ENCODE results near the gene HGFAC. TPM values are rescaled to one million over a fixed set of nuclear protein-coding genes. Genes with fewer than 3 reads are reported as not detected.
A peak's percentile ranks its signal among the peaks of the same experiment; 100 is the strongest.

The HGFAC gene
- total and polyA plus RNA-seq, 2 of the 13 experiments (the other 11 are each of a cell fraction or from before 2014, with no cell fraction given), result 8.5 to 63.6 TPM

DNA sequence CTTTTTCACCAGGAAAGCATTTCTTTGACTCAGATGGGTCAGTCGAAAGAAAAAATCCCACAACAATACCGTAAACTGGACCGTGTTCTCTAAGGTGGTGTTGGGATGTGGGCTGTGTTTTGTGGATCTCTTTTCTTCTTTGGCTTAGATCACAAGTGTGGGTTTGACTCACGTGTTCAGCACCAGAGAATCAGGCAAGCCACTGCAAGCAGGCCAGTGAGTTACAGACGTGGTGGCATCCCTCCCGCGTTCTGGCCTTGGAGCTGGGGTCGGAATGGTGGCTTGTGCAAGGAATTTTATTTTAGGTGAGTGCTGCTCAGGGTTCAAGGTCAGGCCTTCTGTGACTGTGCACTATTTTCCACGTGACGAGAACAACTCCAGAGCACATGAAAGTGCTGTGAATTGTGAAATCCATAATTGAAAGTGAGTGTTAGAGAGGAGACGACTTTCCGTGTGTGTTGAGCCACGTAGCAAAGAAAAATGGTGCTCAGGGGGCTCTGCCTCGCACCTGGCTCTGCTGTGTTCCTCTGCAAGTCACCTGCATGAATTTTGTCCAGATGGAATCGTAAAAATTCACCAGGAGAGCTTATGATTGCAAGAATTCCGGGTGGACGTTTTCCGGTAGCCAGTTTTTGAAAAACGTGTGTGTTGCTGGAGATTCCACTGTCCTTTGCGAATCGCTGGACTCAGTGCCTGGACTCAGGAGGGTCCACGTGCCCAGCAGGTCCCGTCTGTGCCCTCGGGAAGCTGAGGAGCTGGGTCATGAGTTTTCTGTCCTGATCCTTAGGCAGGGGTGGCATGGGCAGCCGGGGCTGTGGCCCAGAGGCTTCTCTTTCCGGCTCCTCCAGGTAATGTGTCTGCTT, 33.6 kb upstream of the HGFAC start (continued):
- TF ChIP-seq, protein P1, sequence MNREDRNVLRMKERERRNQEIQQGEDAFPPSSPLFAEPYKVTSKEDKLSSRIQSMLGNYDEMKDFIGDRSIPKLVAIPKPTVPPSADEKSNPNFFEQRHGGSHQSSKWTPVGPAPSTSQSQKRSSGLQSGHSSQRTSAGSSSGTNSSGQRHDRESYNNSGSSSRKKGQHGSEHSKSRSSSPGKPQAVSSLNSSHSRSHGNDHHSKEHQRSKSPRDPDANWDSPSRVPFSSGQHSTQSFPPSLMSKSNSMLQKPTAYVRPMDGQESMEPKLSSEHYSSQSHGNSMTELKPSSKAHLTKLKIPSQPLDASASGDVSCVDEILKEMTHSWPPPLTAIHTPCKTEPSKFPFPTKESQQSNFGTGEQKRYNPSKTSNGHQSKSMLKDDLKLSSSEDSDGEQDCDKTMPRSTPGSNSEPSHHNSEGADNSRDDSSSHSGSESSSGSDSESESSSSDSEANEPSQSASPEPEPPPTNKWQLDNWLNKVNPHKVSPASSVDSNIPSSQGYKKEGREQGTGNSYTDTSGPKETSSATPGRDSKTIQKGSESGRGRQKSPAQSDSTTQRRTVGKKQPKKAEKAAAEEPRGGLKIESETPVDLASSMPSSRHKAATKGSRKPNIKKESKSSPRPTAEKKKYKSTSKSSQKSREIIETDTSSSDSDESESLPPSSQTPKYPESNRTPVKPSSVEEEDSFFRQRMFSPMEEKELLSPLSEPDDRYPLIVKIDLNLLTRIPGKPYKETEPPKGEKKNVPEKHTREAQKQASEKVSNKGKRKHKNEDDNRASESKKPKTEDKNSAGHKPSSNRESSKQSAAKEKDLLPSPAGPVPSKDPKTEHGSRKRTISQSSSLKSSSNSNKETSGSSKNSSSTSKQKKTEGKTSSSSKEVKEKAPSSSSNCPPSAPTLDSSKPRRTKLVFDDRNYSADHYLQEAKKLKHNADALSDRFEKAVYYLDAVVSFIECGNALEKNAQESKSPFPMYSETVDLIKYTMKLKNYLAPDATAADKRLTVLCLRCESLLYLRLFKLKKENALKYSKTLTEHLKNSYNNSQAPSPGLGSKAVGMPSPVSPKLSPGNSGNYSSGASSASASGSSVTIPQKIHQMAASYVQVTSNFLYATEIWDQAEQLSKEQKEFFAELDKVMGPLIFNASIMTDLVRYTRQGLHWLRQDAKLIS (CRISPR knock-in tag; IDR thresholded peaks at IDR 0.05), result no peak; the same call in 1 of the 2 replicates
- TF ChIP-seq ZNF253 (CRISPR knock-in tag; IDR thresholded peaks at IDR 0.05; ENCODE audit: borderline replicate concordance), result no peak
- TF ChIP-seq FOXK1 (CRISPR knock-in tag; IDR thresholded peaks at IDR 0.05; ENCODE audit: borderline replicate concordance, low read depth), result peak; percentile 58; the same call in 1 of the 2 replicates
- TF ChIP-seq, protein P2, sequence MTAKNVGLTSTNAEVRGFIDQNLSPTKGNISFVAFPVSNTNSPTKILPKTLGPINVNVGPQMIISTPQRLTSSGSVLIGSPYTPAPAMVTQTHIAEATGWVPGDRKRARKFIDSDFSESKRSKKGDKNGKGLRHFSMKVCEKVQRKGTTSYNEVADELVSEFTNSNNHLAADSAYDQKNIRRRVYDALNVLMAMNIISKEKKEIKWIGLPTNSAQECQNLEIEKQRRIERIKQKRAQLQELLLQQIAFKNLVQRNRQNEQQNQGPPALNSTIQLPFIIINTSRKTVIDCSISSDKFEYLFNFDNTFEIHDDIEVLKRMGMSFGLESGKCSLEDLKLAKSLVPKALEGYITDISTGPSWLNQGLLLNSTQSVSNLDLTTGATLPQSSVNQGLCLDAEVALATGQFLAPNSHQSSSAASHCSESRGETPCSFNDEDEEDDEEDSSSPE (CRISPR knock-in tag; IDR thresholded peaks at IDR 0.05), result peak; percentile 67
- TF ChIP-seq ZMAT3 (CRISPR knock-in tag; conservative IDR thresholded peaks at IDR 0.05), result peak; percentile 36; the same call in 1 of the 2 replicates
- TF ChIP-seq, protein P3, sequence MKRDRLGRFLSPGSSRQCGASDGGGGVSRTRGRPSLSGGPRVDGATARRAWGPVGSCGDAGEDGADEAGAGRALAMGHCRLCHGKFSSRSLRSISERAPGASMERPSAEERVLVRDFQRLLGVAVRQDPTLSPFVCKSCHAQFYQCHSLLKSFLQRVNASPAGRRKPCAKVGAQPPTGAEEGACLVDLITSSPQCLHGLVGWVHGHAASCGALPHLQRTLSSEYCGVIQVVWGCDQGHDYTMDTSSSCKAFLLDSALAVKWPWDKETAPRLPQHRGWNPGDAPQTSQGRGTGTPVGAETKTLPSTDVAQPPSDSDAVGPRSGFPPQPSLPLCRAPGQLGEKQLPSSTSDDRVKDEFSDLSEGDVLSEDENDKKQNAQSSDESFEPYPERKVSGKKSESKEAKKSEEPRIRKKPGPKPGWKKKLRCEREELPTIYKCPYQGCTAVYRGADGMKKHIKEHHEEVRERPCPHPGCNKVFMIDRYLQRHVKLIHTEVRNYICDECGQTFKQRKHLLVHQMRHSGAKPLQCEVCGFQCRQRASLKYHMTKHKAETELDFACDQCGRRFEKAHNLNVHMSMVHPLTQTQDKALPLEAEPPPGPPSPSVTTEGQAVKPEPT (CRISPR knock-in tag; IDR thresholded peaks at IDR 0.05; ENCODE audit: low read depth), result no peak
- TF ChIP-seq, protein P4, sequence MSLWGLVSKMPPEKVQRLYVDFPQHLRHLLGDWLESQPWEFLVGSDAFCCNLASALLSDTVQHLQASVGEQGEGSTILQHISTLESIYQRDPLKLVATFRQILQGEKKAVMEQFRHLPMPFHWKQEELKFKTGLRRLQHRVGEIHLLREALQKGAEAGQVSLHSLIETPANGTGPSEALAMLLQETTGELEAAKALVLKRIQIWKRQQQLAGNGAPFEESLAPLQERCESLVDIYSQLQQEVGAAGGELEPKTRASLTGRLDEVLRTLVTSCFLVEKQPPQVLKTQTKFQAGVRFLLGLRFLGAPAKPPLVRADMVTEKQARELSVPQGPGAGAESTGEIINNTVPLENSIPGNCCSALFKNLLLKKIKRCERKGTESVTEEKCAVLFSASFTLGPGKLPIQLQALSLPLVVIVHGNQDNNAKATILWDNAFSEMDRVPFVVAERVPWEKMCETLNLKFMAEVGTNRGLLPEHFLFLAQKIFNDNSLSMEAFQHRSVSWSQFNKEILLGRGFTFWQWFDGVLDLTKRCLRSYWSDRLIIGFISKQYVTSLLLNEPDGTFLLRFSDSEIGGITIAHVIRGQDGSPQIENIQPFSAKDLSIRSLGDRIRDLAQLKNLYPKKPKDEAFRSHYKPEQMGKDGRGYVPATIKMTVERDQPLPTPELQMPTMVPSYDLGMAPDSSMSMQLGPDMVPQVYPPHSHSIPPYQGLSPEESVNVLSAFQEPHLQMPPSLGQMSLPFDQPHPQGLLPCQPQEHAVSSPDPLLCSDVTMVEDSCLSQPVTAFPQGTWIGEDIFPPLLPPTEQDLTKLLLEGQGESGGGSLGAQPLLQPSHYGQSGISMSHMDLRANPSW (CRISPR knock-in tag; IDR thresholded peaks at IDR 0.05; ENCODE audit: borderline replicate concordance), result no peak
- TF ChIP-seq ZNF205 (CRISPR knock-in tag; IDR thresholded peaks at IDR 0.05), result 0 out of 2 replicates have a peak, but pooled peaks have one; percentile 23
- TF ChIP-seq ZKSCAN8 (CRISPR knock-in tag; IDR thresholded peaks at IDR 0.05; ENCODE audit: borderline replicate concordance), result no peak
- TF ChIP-seq SMC3 (IDR thresholded peaks at IDR 0.05; ENCODE audit: low read length), result no peak
- no peak for TF ChIP-seq SRSF9 (IDR thresholded peaks at IDR 0.05; ENCODE audit: borderline replicate concordance, insufficient read depth, low read depth, low read length, poor library complexity, severe bottlenecking)
- peak in 1 of 2 experiments; percentile 73; a peak in 1 of 4 replicates for TF ChIP-seq KLF16 (CRISPR knock-in tag; IDR thresholded peaks at IDR 0.05)
- TF ChIP-seq, protein P5, sequence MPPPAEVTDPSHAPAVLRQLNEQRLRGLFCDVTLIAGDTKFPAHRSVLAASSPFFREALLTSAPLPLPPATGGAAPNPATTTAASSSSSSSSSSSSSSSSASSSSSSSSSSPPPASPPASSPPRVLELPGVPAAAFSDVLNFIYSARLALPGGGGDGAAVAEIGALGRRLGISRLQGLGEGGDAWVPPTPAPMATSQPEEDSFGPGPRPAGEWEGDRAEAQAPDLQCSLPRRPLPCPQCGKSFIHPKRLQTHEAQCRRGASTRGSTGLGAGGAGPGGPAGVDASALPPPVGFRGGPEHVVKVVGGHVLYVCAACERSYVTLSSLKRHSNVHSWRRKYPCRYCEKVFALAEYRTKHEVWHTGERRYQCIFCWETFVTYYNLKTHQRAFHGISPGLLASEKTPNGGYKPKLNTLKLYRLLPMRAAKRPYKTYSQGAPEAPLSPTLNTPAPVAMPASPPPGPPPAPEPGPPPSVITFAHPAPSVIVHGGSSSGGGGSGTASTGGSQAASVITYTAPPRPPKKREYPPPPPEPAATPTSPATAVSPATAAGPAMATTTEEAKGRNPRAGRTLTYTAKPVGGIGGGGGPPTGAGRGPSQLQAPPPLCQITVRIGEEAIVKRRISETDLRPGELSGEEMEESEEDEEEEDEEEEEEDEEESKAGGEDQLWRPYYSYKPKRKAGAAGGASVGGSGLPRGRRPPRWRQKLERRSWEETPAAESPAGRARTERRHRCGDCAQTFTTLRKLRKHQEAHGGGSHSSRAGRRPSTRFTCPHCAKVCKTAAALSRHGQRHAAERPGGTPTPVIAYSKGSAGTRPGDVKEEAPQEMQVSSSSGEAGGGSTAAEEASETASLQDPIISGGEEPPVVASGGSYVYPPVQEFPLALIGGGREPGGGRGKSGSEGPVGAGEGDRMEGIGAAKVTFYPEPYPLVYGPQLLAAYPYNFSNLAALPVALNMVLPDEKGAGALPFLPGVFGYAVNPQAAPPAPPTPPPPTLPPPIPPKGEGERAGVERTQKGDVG (CRISPR knock-in tag; IDR thresholded peaks at IDR 0.05; ENCODE audit: borderline replicate concordance), result no peak
- peak; percentile 61; the same call in 1 of the 2 replicates for TF ChIP-seq ZNF263 (CRISPR knock-in tag; IDR thresholded peaks at IDR 0.05)

All from HepG2 (cell line).